ENCODE measurements around the gene SLC22A23. TPM values are rescaled to one million over a fixed set of nuclear protein-coding genes. Genes with fewer than 3 reads are reported as not detected.

Gene SLC22A23
- total RNA-seq, 2 experiments from 2014 or later = not detected

DNA sequence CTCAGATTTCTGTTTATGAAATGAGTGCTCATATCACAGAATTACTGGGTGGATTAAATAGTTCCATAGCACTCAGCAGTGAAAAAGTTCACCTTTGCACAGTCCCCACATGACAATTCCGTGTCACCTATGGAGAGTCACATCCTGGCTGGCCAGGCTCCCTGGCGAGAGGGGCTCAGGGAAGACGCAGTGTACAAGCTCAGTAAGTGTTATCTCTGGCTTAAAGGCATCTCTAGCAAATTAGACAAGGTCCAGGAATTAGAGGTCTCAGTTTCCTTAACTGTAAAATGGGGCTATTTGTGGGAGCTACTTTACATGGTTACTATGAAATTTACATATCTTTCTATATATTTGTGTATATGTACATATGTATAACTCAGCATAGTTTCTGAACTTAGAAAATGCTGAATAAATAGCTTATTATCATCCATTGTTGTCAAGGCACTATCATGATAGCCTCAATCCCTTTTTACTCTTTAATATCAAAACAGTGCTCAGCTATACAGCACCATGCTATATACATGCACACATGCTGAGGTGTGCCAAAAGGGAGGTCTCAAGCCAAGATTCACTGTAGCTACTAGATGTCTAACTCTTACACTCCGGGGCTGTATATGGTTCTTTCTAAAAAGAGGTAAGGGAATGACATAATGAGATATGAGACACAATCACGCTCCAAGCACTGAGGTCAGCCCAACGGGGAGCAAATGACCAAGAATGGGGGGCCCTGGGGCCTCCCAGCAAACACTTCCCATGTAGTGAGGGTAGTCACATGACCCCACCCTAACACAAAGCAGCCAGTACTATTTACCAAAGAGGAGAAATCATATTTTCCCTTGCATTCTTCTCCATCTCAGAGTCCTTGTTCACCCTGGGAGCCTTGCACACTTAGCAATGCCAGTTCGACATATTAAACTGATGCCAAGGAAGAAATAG, 59.4 kb downstream of the SLC22A23 start:
- ChIA-PET POLR2A (no interaction called here), CTCF (ENCODE audit: unreplicated experiment) (no interaction called here)
- no peak overlapping the region for H3K4me2 ChIP-seq (ENCODE audit: low read length)
- no TSS peak for BruUV-seq (replicated peaks)
- H3K4me3 ChIP-seq (ENCODE audit: low read depth, low read length, poor library complexity, severe bottlenecking) = no peak overlapping the region
- no peak for DNase-seq (ENCODE audit: low spot score)
- no peak for TF ChIP-seq EZH2phosphoT487 (IDR thresholded peaks at IDR 0.05; ENCODE audit: borderline replicate concordance, low read depth, low read length)
- intact Hi-C loops (cut with micrococcal nuclease; ENCODE audit: unreplicated experiment) = no loop called here
- H3K27ac ChIP-seq (ENCODE audit: low read depth, low read length, poor library complexity, severe bottlenecking) = no peak overlapping the region
- no peaks in the 10 kb centered on the region for H3K9me3 ChIP-seq (ENCODE audit: low read length)
- H3K79me2 ChIP-seq (ENCODE audit: insufficient read depth, low read depth, low read length) = no peaks in the 10 kb centered on the region
- H2AFZ ChIP-seq (ENCODE audit: low read length) = no peak overlapping the region
- no peaks in the 10 kb centered on the region for H3K36me3 ChIP-seq (ENCODE audit: insufficient read depth, low read length)
- H3K9me2 ChIP-seq (ENCODE audit: insufficient read depth, low read length) = no peaks in the 10 kb centered on the region
- H4K20me1 ChIP-seq (ENCODE audit: insufficient read depth, low read length) = no peaks in the 10 kb centered on the region; the same call in 1 of the 2 replicates
- H3K4me1 ChIP-seq (ENCODE audit: insufficient read depth, low read length, poor library complexity, severe bottlenecking) = no peaks in the 10 kb centered on the region

DNA sequence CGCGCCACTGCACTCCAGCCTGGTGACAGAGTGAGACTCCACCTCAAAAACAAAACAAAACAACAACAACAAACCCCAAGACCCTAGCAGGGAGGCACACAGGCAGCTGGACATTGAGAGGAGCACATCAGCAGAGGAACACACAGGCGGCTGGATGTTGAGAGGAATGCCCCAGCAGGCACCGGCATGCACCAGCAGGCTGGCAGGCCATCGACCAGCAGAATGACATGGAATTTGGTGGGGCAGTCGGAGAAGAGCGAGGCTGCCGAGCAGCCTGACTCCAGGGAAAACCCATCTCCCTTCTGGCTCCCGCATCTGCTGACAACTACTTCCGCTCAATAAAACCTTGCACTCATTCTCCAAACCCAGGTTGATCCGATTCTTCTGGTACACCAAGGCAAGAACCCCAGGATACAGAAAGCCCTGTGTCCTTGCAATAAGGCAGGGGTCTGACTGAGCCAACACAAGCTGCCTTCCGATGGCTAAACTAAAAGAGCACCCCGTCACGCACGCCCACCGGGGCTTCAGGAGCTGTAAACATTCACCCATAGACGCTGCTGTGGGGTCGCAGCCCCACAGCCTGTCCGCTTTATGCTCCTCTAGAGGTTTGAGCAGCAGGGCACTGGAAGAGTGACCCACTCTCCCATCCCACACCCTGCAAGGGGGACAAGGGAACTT, 60.2 kb downstream of the SLC22A23 start:
- TF ChIP-seq, protein P1, sequence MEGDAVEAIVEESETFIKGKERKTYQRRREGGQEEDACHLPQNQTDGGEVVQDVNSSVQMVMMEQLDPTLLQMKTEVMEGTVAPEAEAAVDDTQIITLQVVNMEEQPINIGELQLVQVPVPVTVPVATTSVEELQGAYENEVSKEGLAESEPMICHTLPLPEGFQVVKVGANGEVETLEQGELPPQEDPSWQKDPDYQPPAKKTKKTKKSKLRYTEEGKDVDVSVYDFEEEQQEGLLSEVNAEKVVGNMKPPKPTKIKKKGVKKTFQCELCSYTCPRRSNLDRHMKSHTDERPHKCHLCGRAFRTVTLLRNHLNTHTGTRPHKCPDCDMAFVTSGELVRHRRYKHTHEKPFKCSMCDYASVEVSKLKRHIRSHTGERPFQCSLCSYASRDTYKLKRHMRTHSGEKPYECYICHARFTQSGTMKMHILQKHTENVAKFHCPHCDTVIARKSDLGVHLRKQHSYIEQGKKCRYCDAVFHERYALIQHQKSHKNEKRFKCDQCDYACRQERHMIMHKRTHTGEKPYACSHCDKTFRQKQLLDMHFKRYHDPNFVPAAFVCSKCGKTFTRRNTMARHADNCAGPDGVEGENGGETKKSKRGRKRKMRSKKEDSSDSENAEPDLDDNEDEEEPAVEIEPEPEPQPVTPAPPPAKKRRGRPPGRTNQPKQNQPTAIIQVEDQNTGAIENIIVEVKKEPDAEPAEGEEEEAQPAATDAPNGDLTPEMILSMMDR (conservative IDR thresholded peaks at IDR 0.05; ENCODE audit: low read length) = no peak
- no peak for TF ChIP-seq EZH2phosphoT487 (IDR thresholded peaks at IDR 0.05; ENCODE audit: borderline replicate concordance, low read depth, low read length)
- H3K36me3 ChIP-seq (ENCODE audit: insufficient read depth, low read length) = no peaks in the 10 kb centered on the region
- H2AFZ ChIP-seq (ENCODE audit: low read length) = no peak overlapping the region
- ChIA-PET CTCF (ENCODE audit: unreplicated experiment) (interaction anchor here (0.6 kb wide), 1 partner anchor 33 kb away, joined by 3 read pairs; no protein-coding TSS in a partner anchor), POLR2A (interaction anchor here (0.6 kb wide), 1 partner anchor 23 kb away, joined by 3 read pairs; no protein-coding TSS in a partner anchor)
- no peaks in the 10 kb centered on the region for H3K4me1 ChIP-seq (ENCODE audit: insufficient read depth, low read length, poor library complexity, severe bottlenecking)
- H3K4me3 ChIP-seq (ENCODE audit: low read depth, low read length, poor library complexity, severe bottlenecking) = no peak overlapping the region
- no peaks in the 10 kb centered on the region; the same call in 1 of the 2 replicates for H4K20me1 ChIP-seq (ENCODE audit: insufficient read depth, low read length)
- H3K4me2 ChIP-seq (ENCODE audit: low read length) = no peak overlapping the region
- no peaks in the 10 kb centered on the region for H3K9me3 ChIP-seq (ENCODE audit: low read length)
- intact Hi-C loops (cut with micrococcal nuclease; ENCODE audit: unreplicated experiment) = no loop called here
- no peak for DNase-seq (ENCODE audit: low spot score)
- no peaks in the 10 kb centered on the region for H3K9me2 ChIP-seq (ENCODE audit: insufficient read depth, low read length)
- no TSS peak for BruUV-seq (replicated peaks)
- H3K79me2 ChIP-seq (ENCODE audit: insufficient read depth, low read depth, low read length) = no peaks in the 10 kb centered on the region
- no peak overlapping the region for H3K27ac ChIP-seq (ENCODE audit: low read depth, low read length, poor library complexity, severe bottlenecking)

DNA sequence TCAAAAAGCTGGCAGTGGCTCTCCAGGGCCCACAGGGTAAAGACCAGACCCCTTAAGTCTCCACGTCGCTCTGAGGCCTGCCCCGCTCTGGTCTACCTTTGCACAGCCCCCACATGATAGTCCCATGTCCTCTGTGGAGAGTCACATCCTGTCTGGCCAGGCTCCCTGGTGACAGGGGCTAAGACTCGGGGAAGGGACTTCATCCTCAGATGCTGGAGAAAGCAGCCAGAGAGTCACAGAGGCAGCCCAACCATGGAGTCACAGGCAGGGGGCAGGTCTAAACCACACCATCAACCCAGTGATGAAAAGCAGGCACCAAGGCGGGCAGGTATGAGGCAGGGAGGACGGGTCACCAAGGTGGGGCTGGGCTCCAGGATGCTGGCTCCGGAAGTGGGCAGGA, 62.2 kb downstream of the SLC22A23 start:
- Histone ChIP-seq H3K27ac (ENCODE audit: low read depth, low read length, poor library complexity, severe bottlenecking) (no peak overlapping the region), H2AFZ (ENCODE audit: low read length) (no peak overlapping the region), H3K9me2 (ENCODE audit: insufficient read depth, low read length) (no peaks in the 10 kb centered on the region), H3K36me3 (ENCODE audit: insufficient read depth, low read length) (no peaks in the 10 kb centered on the region), H3K4me2 (ENCODE audit: low read length) (no peak overlapping the region), H3K4me3 (ENCODE audit: low read depth, low read length, poor library complexity, severe bottlenecking) (no peak overlapping the region), H3K4me1 (ENCODE audit: insufficient read depth, low read length, poor library complexity, severe bottlenecking) (no peaks in the 10 kb centered on the region), H4K20me1 (ENCODE audit: insufficient read depth, low read length) (no peaks in the 10 kb centered on the region; the same call in 1 of the 2 replicates), H3K79me2 (ENCODE audit: insufficient read depth, low read depth, low read length) (no peaks in the 10 kb centered on the region), H3K9me3 (ENCODE audit: low read length) (no peaks in the 10 kb centered on the region)
- ChIA-PET POLR2A (no interaction called here), CTCF (ENCODE audit: unreplicated experiment) (no interaction called here)
- BruUV-seq (replicated peaks) = no TSS peak
- intact Hi-C loops (cut with micrococcal nuclease; ENCODE audit: unreplicated experiment) = no loop called here
- no peak for TF ChIP-seq EZH2phosphoT487 (IDR thresholded peaks at IDR 0.05; ENCODE audit: borderline replicate concordance, low read depth, low read length)
- TF ChIP-seq, protein P1 (conservative IDR thresholded peaks at IDR 0.05; ENCODE audit: low read length) = no peak
- no peak for DNase-seq (ENCODE audit: low spot score)
